GM12873 (cell line): Measurements from ENCODE around the gene IP6K3.

Experiments
- CTCF ChIP-seq: IDR thresholded peaks from 2 replicates; pipeline ENCODE4 v1.5.1; 2012; ENCODE audit warnings: low read depth, mild to moderate bottlenecking, moderate library complexity, low read length, control low read depth; ENCODE audit not compliant: insufficient read depth; ENCODE audit errors: missing control alignments

The IP6K3 gene

GRCh38 chr6:33699131-33699530 lies 47.6 kb downstream of the IP6K3 start:
- TF ChIP-seq CTCF, result no peak

DNA sequence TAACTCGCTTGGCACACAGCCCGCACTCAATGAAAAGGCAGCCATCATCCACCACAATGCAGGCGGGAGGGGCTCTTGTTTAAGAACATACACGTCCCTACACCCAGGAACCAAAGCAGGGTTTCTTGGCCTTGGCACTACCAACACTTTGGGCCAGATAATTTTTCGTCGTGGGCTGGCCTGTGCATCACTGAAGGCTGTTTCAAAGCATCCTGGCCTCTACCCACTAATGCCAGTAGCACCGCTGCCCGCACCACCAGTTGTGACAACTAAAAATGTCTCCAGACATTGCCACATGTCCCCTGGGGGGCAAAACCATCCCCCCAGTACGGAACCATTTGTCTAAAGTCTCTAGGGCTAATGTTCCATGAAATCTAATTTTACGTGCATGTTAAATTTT lies 48.2 kb downstream of the IP6K3 start:
- TF ChIP-seq CTCF, result no peak

GRCh38 chr6:33697845-33698244 lies 48.9 kb downstream of the IP6K3 start:
- TF ChIP-seq CTCF, result no peak

DNA sequence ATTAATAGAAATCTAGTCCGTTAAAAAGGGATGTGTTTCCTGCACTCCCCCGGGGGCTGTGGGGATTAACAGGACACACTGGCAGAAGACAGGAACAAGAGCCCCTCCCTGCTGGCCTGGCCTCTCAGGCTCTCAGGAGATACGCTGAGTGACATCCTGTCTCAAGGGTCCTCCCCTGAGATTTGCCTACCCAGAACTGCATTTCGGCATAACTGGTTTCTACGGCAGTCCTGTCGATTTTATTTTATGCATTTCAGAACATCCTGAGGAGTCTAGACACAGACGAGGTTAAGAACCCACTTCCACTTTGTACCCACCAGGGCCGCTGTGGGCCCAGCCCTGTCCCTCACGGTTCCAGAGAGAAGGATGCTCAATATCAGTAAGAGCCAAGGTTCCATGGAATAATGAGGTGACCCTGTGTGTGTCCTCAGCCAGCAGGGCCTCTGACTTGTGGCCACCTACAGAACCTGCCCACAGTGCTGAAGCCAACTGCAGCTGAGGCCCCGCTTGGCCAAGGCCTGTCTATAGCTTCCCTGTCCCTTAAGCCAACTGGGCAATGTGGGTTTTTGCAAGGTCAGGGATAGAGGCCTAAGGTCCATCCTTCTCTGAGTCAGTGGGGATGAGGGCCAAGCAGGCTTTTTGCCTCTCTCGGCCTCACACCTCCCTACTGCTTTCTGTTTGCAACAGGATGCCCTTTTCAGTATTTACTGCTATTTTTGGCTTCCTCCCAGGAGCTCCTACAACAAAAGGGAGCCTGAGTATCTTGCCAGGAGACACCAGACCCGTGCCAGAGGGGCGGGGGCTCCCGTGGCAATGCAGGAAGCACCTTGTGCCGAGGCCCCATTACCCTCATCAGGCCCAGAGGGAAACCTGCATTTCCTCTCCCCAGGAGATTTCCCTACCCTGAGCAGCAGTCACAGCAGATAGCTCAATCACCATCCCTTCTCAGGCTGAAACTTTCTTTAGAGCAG lies 49.9 kb downstream of the IP6K3 start:
- no peak for TF ChIP-seq CTCF

- TF ChIP-seq CTCF, result no peak
Measured at GRCh38 chr6:33696076-33696475, 50.6 kb downstream of the IP6K3 start.

- TF ChIP-seq CTCF, result no peak
Measured at GRCh38 chr6:33695451-33695887, 51.2 kb downstream of the IP6K3 start.

GRCh38 chr6:33694977-33695376 lies 51.7 kb downstream of the IP6K3 start:
- TF ChIP-seq CTCF, result no peak
